Embryonic facial prominence (tissue), 1 donor: Measurements from ENCODE around the gene SLC9B1.
A peak's percentile ranks its signal among the peaks of the same experiment; 100 is the strongest.
"Not testable (repeated sequence)": the region's sequence is repeated elsewhere in the genome, so short reads cannot be mapped to it uniquely, and the experiment has no call there.

ENCODE experiments used
- DNase-seq: peaks from one replicate; pipeline ENCODE4 v3.0.0-alpha.2; 2016; ENCODE audit errors: extremely low spot score

SLC9B1 gene

DNA sequence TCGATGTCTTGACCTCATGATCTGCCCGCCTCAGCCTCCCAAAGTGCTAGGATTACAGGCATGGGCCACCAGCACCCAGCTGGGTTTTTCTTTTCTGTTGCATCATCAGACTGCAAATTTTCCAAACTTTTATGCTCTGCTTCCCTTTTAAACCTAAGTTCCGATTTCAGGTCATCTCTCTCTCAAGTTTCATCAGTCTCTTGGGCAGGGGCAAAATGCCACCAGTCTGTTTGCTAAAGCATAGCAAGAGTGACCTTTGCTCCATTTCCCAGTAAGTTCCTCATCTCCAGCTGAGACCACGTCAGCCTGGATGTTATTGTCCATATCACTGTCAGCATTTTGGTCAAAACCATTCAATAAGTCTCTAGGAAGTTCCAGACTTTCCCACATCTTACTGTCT is 141.2 kb downstream of the SLC9B1 start:
- DNase-seq: not testable (repeated sequence)

DNA sequence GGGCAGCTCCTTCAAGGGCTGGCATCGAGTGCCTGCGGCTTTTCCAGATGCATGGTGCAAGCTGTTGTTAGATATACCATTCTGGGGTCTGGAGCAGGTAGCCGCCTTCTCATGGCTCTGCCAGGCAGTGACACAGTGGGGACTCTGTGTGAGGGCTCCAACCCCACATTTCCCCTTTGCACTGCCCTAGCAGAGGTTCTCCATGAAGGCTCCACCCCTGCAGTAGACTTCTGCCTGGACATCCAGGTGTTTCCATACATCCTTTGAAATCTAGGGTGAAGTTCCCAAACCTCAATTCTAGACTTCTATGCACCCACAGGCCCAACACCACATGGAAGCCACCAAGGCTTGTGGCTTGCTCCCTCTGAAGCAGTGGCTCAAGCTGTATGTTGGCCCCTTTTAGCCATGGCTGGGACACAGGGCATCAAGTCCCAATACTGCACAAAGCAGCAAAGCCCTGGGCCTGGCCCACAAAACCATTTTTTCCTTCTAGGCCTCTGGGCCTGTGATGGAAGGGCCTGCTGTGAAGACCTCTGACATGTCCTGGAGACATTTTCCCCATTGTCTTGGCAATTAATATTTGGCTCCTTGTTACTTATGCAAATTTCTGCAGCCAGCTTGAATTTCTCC is 141.9 kb downstream of the SLC9B1 start:
- not testable (repeated sequence) for DNase-seq

DNA sequence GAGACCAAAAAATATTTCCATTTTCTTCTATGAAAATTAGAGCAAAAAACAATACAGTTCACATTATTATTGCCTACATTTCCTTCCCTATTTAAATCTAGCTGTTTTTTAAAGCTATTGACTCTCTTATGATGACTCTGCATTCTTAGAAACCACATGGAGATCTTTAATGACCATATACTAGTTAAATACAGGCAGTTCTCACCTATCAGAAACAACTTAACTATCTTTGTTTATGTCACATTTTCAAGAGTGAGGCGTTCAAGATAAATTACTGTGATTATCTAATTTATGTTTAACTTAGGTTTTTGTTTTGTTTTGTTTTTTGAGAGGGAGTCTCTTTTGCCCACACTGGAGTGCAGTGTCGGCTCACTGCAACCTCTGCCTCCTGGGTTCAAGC is 147.7 kb downstream of the SLC9B1 start:
- no peak for DNase-seq

DNA sequence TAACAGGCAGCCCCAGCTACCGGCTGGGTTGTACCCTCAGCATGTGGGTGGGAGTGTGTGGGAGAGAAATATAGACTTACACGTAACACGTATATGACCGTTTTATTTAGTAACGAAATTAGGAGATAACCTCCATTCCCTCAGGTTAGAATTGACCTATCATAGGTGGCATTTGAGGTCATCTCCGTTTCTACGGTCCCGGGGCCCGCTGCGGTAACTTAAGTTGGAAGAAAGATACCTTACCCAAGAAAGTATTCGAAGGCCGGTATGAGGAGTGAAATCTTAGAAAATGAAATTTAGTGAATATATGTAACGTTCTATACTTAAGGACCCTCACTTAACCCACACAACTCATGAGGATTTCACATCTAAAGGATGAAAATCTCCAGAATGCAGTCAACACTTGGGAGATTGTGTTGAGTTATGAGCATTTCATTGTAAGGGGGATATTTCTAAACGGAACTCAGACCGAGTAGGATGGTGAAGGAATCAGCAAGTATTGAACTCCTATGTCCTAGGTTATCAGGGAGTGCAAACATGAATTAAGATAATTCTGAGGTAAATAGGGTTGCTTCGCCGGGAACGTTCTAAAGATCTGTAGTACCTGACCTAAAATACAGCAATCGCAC is 149.8 kb downstream of the SLC9B1 start:
- no peak for DNase-seq

DNA sequence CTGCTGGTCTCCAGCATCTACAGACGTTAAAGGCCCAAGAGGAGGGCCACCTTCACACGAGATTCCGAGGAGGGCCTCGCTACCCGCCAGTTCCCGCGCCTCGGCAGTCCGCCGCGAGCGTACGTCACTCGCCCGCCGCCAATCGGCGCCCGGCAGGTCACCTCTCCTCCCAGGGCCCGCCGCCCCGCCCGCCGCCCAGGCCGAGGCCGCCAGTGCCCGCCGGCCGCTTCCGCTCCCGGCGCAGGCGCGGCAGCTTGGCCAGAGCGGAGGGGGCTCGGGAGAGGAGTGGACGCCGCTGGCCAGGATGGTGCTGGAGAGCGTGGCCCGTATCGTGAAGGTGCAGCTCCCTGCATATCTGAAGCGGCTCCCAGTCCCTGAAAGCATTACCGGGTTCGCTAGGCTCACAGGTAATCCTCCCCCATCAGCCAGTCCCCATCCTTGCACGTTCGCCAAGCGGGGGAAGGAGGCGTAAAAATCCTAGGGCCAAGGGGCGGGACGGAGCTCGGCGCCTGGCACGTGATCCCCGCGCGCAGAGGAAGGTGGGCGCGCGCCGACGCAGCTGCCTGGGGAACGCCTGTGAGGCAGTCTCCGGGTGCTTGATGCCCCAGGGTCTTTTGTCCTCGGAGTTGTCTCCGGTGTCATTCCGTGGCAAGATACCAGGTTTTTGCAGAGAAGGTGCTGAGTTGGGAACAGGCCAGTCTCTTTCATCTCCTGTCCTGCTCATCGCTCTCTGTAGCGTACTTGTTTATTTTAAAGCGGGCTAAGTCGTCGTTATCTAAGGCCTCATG is 150.5 kb downstream of the SLC9B1 start, which contains the start of gene CISD2:
Gene CISD2 (plus strand): TSS at position 212 of the 788 bp plus-strand sequence. CDS start 93 bp downstream, at position 305.
- peak; percentile 85 for DNase-seq

DNA sequence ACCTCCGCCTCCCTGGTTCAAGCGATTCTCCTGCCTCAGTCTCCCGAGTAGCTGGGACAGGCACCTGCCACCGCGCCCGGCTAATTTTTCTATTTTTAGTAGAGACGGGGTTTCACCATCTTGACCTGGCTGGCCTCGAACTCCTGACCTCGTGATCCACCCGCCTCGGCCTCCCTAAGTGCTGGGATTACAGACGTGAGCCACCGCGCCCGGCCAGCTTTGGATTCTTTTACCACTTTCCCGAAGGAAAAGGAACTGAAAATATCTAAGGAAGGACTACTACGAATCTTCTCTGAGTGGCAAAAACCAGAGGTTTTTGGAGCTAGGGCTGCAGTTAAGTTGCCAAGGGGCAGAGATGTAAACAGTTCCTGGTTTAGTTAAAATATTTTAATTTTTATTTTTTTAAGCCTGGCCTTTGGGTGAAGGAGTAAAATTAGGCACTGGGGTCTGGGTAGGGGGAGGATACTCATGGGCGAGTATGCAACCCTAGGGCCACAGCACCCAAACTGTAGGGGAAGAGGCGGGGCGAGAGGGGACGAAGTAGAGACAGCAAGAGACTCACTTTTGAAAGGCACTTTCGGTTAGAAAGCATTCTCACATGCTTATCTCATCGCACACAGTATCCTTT is 151.2 kb downstream of the SLC9B1 start:
- peak; percentile 6 for DNase-seq

DNA sequence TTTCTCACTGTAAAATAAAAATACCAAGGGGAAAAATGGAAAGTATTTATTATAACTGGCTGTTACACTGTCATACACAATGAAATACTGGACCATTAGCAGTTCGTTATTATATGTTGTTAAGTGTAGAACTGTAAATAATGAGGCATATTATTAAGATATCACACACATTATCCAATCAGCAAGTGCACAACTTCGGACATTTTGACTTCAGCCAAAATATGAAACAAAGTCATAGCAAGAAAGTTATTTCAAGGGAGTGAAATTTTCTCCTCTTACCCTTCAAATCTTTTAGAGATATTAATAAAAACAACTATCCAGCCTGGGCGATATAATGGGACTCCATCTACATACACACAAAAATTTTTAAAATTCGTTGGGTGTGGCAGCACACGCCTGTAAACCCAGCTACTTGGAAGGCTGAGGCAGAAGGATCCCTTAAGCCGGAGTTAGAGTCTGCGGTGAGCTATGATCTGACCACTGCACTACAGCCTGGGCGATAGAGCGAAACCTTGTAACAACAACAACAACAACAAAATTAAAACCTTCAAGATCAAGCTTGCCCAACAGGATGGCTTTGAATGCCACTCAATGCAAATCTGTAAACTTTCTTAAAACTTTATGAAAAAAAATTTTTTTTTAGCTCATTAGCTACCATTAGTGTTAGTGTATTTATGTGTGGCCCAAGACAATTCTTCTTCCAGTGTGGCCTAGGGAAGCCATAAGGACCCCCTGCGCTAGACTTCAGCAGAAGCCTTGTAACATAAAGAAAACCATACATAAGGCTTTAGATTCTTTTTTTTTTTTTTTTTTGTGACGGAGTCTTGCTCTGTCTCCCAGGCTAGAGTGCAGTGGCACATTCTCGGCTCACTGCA is 152.0 kb downstream of the SLC9B1 start:
- DNase-seq: no peak

DNA sequence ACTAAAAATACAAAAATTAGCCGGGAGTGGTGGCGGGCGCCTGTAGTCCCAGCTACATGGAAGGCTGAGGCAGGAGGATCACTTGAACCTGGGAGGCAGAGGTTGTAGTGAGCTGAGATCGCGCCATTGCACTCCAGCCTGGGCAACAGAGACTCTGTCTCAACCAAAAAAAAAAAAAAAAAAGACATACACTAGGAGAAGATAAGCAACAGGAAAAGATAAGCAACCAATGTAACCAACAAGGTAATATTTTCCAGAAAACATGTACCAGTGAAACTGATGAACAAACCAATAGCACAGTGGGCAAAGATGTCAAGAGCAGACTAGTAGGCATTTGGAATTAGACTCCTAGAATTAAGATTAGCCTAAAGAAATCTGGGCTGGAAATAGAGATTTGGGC is 154.2 kb downstream of the SLC9B1 start:
- not testable (repeated sequence) for DNase-seq

DNA sequence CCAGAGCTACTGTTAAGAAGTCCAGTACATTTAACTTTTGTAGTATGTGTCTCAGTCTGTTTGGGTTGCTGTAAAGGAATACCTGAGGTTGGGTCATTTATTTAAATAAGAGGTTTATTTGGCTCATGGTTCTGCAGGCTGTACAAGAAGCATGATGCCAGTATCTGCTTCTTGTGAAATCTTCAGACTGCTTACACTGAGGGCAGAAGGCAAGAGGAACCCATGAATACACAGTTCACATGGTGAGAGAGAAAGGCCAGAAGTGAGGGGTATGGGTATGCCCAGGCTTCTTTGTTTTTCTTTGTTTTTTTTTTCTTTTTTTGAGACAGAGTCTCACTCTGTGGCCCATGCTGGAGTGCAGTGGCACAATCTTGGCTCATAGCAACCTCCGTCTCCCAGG is 156.8 kb downstream of the SLC9B1 start:
- no peak for DNase-seq

DNA sequence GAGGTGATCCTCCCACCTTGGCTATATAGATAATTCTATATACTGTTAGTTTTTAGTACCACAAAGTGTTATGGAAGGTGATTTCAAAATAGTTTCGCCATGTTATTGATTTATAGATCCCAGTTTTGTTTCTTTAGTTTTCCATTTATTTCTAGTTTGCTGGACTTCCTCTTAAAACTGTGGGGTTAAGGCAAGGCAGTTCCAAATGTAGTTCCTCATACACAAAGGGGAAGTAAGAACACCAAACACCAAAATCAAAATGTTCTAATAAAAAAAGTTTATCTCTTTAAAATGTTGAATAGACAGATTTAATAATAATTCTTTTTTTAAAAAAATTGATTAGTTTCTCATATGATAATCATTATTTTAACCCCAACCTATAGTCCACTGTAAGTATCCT is 157.5 kb downstream of the SLC9B1 start:
- no peak for DNase-seq

DNA sequence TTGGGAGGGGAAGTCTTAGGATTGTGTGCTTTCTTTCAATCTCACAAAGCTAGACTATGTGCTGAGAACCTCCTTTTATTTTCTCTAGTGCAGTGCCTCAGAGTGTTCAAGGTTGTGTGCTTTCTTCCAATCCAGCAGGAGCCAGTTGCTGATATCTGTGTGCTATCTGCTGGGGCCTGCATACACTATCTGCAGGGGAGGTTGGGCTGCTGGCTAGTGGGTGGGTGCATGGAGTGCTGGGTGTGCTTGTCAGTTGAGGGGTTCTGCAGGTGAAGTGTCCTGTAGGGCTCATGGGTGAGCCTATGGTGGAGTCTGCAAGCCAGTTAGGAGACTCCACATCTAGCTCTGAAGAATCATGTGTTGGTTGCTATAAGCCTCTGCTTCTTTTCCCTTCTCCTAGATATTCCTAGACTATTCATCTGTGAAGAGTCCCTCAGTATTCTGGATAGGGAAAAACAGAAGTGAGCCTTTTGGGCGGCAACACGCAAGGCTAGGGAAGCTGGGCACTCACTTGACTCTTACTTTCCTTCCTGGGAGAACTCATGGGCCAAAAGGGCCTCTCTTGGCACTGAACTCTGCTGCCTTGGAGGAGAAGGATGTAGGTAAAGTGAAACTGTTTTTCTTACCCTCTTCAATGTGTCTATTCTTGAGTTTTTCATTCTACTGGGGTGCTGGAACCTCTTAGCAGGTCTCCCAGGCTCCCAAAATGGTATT is 158.7 kb downstream of the SLC9B1 start:
- no peak for DNase-seq

DNA sequence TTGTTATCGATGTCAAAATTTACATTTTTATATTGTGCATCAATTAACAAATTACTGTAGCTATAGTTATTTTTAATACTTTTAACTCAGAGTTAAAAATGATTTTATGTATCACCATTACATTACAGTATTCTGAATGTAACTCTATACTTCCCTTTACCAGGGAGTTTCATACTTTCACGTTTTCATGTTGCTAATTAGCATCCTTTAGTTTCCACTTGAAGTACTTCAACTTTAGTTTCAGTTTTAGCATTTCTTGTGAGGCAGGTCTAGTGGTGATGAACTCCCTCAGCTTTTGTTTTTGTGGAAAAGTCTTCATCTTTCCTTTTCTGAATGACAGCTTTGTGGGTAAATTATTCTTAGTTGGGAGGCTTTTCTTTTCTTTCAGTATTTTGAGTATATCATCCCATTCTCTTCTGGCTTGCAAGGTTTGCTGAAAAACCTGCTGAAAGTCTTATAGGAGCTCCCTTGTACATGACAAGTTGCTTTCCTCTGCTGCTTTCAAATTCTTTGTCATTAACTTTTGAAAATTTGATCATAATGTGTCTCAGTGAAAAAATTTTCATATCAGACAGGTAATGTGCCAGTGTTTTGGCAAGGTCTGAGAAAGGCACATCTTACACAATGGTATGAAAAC is 160.6 kb downstream of the SLC9B1 start:
- DNase-seq: no peak
